8988T (cell line): ENCODE results near the gene FXYD1.
A peak's percentile ranks its signal among the peaks of the same experiment; 100 is the strongest.

ENCODE experiments used
- DNase-seq: peaks from one replicate; pipeline ENCODE4 v3.0.0; 2011

The FXYD1 gene

DNA sequence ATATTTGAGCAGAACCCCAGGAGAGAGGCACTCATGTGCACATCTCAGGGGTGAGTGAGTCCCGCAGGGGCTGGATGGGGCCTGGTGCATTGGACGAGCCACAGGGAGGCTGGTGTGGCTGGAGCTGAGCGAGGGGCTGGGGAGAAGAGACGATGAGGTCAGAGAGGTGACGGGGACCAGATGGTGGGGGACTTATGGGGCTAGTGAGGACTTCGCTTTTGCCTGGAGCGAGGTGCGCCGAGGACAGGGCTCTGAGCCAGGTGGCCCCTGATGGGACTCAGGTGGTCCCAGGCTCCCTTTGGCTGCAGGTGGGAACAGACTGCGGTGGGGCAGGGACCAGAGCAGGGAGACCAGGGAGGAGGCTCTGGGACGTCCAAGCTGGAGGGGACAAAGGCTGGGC lies 29.9 kb upstream of the FXYD1 start:
- DNase-seq, result no peak

DNA sequence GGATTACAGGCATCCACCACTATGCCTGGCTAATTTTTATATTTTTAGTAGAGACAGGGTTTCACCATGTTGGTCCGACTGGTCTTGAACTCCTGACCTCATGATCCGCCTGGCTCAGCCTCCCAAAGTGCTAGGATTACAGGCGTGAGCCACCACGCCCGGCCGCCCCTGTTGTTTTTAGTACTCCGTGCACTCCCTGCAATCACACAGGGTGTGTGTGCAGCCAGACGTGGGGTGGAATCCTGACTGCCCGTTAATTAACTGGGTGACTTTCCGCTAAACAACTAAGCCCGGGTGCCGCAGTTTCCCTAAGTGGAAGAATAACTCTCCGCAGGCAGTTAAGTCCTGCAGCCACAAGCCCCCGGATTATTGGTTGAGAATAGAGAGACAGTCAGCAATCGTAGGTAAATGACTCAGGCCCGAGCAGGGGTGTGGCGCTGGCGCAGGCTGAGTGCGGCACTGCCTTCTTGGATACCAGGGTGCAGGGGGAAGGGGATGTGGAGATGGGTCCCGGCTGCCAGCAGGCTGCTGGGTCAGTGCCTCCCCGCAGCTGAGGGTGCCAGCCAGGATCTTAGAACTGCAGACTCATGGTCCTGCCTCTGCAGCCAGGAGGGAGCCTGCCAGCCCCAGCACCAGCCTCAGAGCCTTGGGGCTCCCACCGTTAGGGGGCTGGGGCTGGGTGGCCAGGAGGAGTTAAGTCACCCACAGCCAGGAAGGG lies 29.1 kb upstream of the FXYD1 start:
- no peak for DNase-seq

DNA sequence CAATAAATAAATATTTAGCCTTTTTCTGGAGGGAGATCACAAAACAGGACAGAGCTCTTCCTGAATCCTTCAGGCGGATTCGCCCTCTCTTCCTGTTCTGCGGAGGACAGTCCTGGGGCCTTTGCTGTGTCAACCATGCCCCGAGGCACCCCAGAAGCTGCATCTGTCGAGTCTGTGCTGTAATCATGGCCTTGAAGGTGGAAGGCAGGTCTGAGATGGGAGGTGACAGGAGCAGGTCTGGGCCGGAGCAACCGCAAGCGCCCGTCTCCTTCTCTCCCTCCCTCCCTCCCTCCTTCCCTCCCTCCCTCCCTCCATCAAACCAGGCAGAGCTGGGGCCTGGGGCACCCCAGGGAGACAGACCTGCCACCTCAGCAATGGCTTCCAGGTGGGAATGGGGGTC lies 27.6 kb upstream of the FXYD1 start:
- no peak for DNase-seq

DNA sequence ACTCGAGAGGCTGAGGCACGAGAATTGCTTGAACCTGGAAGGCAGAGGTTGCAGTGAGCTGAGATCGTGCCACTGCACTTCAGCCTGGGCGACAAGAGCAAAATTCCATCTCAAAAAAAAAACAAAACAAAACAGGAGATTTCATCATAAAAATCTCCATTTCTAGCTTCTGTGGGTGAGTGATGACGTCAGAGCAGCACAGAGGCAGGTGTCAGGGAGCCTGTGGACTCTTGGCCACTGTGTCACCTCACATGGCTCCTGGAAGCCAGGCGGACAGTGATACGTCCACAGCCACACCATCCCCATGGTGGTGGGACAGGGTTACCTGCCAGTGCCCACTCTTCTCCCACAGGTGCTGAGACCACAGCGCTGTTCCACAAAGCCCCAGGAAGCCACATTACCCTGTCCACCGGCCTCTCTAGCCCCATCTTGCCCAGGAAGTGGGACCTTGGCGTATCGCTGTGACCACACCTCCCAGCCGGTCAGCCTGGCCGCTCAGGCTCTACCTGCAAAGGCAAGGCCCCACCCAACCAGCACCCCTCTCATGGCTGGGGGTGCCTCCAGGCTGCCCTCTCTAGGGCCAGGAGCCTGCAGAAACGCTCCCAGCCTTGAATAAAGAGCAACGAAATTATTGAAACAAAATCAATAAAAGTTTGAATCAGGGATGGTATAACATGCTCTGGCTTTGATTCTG lies 25.5 kb upstream of the FXYD1 start:
- DNase-seq, result no peak

DNA sequence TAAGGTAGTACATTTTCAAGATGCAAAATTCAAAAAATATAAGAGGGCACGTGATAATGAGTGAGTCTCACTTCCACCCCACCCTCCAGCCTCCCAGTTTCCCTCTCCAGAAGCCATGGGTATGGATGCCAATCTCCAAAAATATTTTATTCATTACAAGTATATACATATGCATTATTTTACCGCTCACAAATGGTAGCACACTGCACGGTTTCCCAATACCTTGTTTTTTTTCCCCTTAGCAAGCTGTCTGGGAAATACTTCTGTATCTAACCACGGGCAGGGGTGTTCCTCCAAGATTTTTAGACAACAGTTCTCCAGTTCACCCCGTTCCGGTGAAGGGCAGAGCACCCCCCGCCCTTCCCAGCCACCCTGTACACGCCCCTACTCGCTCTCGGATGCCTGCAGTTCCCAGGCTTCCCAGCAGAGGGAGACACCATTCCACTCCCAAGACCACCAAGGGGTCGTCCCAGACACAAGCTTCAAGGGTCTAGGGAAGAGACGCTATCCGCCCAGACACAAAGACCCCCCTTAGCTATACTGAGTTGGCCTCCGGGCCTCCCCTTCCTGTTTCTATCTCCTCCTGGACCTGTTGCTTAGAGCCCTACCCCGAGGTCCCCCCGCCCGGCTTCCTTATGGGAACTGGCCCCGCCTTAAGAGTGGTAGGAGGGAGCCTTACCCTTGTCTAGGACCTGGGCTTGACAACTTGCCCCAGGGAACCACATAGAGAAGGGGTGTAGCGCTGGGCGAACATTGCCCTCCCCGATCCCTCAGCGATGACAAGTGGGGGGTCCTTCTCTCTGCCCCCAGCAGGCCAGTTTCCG lies 24.1 kb upstream of the FXYD1 start:
- peak; percentile 93 for DNase-seq

DNA sequence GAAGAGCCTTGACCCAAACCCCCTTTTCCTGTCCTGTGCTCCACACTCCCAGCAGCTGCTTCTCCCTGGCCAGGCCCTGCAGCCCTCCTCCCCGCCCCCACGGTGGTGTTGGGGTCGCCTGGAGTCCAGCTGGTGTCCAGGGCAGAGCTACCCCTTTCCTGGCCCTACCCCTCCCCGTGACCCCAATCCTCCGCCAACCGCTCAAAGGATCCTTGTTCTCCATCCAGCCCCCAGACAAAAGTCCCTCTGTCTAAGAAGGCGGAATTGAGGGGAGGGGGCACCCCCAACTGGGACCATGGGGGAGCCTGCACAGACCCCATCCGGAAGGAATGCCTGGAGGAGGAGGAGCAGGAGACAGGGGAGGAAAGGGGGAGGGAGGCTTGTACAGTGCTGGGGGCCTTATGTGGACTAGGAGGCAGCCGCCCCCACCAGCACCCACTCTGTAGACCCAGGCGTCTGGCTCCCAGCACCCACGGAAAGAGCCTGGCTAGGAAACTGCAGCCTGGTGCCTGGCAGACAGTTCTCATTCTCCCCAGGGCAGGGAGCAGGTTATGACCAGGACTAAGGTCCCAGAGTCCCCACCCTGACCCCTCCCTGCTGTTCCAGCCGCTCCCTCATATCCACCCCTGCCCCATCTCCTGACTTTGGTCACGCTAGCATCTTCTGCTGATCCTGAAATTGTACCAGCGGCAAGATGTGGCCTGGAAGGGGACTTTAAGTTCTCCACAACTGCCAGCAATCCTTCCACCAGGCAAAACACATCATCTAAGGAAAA lies 23.3 kb upstream of the FXYD1 start, which contains the start of gene FXYD3:
Gene FXYD3, plus strand, starts transcription at position 647 of the 775 bp plus-strand sequence. CDS start 3,554 bp downstream, outside the sequence.
- no peak for DNase-seq

DNA sequence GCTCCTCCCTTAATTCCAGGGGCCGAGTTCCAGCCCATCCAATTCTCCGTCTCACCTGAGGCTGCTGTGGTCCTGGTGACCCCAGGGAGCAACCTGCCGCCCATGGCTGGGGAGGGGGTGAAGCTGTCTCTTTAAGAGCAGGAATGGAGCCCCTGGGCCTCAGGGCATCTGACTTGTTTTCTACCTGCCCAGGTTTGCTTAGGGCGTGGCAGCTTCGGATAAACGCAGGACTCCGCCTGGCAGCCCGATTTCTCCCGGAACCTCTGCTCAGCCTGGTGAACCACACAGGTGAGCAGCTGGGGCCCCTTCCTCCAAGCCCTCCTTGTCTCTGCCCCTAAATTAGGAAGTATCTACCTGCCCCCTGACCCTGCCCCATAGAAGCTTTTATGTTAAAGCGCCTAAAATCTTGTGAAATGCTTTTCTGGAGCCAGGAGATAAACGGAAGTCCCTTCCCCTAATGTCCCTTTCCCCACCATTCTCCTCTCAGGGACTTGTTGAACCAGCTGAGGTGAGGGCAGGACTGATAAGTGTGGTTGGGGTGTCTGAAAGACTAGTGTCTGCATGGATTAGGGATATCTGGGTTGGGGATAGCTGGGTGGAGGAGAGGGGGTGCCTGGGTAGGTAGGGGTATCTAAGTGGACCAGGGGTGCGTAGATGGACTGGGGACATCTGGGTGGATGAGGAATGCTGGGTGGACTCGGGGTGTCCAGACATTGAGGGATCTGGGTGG lies 22.4 kb upstream of the FXYD1 start:
- no peak for DNase-seq

DNA sequence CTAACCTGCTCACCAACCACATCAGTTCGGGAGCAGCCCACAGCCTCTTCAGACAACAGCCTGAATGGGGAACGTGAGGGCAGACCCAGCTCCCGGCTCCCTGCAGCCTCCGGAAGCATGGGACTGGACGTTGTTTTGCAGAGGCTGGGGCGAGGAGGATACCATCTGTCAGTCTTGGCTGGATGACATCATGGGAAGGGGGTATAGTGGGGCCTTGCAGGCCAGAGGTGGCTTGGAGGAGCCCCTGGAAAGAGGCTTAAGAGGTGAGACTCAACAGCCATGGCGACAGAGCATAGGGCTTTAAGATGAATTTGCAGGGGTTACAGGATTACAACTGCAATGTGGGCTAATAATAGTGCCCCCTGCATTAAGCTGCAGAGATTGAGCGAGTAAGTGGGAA lies 21.5 kb upstream of the FXYD1 start:
- no peak for DNase-seq

DNA sequence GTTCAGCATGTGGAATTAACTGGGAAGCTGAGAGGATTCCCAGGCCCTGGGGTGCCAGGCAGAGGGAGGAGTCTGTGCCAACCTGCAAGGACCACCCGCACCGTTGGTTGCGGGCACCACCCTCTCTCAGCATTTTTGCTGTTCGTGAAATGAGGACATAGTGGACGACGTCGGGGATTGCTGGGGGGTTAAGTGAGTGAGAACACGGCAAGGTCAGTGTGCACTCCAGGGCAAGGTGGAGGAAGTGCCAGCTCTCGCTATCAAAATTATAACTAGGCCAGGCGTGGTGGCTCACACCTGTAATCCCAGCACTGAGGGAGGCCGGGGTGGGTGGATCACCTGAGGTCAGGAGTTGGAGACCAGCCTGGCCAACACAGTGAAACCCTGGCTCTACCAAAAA lies 20.8 kb upstream of the FXYD1 start:
- DNase-seq, result no peak

DNA sequence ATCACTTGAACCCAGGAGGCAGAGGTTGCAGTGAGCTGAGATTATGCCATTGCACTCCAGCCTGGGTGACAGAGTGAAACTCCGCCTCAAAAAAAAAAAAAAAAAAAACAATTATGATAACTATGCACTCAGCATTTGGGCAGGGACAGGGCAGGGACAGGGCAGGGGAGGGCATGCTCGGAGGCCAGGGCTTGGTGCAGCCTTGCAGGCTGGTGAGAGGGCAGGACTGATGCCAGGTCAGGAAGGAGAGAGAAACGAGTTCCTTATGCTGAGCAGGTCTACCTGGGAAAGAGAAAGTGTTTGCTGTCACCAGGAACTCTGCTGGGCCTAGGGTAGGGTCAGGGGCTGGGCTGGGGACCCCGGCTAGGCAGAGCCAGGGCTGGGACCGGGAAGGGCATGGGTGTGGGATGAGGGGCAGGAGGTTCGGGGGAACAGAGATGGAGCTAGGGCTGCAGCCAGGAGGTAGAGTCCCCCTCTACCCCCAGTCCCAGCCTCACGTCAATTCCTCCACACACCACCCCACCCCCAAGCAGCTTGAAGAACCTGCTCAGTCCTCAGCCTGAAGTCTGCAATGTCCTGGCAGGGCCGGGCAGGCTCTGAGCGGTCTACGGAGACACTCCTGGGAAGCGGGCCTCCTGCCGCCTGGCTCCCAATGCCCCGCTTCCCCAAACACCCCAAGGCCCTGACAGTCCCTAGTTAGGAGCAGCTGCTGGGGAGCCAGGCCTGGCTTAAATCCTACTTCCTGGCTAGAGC lies 20.2 kb upstream of the FXYD1 start:
- no peak for DNase-seq

DNA sequence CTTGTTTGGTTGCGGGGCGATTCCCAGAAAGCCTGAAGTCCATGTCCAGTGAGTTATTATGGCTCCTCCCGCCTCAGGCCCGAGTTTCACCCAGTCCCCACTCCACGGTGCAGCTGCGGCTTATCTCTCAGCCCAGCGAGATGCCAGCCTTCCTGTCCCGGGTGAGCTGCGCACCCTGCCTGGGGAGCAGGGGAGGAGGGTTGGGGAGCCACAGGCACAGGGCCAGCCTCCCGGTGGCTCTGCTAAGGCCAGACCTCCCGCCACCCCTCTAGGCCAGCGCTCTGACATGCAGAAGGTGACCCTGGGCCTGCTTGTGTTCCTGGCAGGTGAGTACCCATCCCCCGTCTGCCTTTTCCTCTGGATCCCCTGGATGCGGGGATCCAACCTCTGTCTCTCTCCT lies 19.5 kb upstream of the FXYD1 start:
- no peak for DNase-seq

DNA sequence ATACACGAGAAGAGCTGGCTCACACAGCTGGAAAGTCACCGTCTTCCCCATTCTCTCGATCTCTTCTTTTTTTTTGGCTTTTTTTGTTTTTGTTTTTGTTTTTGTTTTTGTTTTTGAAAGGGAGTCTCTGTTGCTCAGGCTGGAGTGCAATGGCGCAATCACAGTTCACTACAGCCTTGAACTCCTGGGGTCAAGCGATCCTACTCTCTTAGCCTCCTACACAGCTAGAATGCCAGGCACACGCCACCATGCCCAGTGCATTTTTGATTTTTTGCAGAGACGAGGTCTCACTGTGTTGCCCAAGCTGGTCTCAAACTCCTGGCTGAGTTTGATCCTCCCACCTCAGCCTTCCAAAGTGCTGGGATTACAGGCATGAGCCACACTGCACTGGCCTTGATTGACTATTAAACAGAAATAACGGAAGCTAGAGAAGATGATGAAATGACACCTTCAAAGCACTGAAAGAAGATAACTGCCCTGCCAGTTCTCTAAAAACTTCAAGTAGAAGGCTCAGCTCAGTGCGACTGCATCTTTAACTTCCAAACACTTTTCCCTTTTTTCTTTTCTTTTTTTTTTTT lies 19.0 kb upstream of the FXYD1 start:
- no peak for DNase-seq

DNA sequence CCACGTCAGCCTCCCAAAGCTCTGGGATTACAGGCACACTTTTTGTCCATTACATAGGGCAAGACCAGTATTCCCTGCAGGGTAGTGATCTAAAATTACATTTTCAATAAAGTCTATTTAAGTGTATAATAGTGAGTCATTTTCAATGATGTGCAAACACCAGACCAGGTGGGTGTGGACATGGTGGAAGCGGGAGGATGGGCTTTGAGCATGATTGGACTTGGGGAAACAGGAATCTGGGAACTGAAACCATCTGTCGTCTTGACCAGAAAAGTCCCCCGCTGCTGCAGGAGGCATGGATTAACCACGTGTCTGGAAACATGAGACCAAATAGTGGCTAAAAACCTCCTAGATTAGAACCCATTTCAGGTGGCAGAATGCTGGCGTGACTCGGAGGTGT lies 18.1 kb upstream of the FXYD1 start:
- no peak for DNase-seq

DNA sequence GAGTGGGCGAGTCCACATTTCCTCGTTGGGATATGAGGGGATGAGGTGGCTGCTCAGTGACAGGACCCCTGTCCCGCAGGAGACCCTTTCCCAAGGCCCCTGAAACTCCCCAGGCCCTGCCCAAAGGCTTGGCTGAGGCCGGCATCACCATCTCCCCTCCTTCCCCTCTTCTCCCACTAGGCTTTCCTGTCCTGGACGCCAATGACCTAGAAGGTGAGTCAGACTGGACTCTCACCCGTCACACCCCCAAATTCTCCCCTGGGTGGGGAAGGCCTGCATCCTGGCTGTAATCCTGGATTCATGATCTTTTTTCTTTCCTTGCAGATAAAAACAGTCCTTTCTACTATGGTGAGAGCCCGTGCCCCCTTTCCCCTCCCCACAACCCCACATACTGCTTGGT lies 17.7 kb upstream of the FXYD1 start:
- no peak for DNase-seq

DNA sequence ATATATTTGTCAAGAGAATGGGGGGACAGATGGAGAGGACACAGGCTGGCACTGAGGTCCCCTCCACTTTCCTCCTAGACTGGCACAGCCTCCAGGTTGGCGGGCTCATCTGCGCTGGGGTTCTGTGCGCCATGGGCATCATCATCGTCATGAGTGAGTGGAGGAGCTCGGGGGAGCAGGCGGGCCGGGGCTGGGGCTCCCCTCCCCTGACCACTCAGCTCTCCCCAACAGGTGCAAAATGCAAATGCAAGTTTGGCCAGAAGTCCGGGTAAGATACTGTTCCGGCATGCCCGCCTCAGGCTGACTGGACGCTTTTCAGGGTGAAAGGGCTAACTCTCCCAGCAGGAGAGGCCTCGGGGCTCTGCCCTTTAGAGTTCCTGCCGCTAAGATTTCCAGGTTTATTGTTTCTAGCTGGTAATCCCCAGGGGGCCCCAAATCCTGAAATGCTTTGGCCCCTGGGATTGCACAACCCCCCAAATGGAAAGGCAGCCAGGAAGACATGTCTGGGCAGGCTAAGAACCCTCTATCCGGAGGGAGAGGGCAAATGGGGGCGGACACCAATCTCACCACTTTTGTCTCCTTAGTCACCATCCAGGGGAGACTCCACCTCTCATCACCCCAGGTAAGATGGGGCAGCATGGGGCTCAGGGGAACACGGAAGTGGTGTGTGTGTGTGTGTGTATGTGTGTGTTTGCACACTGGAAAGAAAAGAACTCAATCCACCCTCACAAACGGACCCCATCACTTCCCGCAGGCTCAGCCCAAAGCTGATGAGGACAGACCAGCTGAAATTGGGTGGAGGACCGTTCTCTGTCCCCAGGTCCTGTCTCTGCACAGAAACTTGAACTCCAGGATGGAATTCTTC lies 15.7 kb upstream of the FXYD1 start:
- no peak for DNase-seq

DNA sequence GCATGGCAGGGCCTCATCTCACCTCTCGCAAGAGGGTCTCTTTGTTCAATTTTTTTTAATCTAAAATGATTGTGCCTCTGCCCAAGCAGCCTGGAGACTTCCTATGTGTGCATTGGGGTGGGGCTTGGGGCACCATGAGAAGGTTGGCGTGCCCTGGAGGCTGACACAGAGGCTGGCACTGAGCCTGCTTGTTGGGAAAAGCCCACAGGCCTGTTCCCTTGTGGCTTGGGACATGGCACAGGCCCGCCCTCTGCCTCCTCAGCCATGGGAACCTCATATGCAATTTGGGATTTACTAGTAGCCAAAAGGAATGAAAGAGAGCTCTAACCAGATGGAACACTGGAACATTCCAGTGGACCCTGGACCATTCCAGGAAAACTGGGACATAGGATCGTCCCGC lies 15.1 kb upstream of the FXYD1 start:
- no peak for DNase-seq

DNA sequence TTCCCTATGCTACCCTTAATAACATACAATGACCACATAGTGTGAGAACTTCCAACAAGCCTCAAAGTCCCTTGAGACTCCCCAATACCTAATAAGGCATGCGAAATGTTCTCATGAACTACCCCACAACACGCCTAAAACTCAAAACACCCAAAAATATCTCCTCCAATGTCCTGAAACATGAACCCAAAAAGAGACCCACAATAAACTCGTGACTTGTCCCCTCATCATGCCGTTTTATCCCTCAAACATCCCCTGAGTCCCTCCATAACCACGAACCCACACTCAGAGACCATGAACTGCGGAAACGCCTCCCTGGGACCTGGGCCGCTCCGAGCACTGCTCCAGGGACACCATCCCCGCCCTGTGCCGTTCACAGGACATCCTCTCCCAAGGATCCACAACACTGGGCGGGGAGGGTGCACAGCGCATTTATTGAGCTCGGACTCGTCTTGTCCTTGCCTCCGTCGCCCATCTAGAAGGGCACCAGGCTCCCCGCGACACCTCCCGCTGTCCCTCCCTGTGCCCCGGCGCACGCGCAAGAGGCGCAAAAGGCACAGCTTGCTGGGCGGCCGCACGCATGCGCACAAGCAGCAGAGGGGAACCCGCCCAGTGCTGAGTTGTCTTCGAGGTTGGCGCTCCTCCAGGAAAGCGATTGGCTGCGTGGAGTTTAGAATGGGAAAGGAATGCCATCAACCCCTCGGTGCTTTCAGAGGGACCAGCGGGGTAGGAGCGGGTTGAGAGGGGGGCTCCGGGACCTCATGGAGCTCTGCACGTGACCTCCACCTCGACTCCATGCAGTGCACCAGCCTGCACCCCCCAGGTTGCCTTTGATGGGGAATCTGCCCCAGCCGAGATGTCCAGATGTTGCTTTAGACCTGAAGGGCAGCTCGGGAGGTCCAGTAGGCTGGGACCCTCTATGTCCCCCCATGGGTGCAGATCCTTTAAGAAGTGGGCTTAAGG lies 14.2 kb upstream of the FXYD1 start:
- DNase-seq, result peak; percentile 98

DNA sequence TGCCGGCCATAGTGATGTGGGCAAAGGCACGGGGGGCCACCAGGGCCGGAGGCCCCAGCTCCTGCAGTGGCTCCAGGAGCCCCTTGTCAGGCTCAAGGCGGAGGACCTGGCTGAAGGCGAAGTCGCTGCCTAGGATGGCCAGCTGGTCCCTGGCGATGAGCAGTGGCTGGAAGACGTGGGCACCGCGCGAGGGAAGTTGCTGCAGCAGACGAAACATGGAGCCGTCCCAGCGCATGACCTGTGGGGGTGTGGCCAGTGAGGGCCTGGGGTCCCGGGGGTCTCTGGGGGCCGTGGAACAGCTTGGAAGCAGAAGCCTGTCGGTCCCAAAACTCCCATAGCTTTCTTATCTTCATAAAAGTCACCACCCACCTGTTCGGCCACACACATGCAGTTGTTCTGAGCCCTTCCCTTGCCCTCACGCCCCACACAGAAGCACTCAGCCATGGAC lies 13.3 kb upstream of the FXYD1 start:
- no peak for DNase-seq
